GM19043 (cell line): ENCODE results near the gene CFAP61.
A peak's percentile ranks its signal among the peaks of the same experiment; 100 is the strongest.
"Not testable (repeated sequence)": the region's sequence is repeated elsewhere in the genome, so short reads cannot be mapped to it uniquely, and the experiment has no call there.

Experiments
- ATAC-seq: cut with Tn5 transposase; IDR thresholded peaks from one replicate; pipeline ENCODE4 v1.9.1; 2021; ENCODE audit warnings: low read depth; ENCODE audit not compliant: unreplicated experiment

Gene CFAP61

GRCh38 chr20:20227013-20227571, 174.8 kb downstream of the CFAP61 start:
- no peak for ATAC-seq

- no peak for ATAC-seq
These were observed 176.0 kb downstream of the CFAP61 start for GRCh38 chr20:20228351-20228750.

DNA sequence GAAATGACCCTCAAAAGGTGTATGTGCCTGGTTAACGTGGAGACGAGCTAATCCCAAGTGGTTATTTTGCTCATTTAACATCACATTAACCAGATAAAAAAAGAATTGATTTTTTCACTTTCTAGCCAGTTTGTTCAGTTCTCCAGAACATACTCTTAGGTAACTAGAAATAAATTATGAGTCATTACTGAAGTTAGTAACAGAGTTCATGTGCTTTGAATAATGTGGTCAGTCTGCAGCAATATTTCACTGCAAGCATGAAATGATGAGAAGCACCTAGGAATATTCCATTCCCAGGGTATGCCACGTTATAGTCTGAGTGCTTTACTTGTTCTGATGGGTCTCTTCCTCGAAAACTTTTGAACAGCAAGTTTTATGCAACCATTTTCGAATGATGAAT, 177.3 kb downstream of the CFAP61 start:
- ATAC-seq = no peak

- no peak for ATAC-seq
These were observed 178.4 kb downstream of the CFAP61 start for GRCh38 chr20:20230741-20231140.

DNA sequence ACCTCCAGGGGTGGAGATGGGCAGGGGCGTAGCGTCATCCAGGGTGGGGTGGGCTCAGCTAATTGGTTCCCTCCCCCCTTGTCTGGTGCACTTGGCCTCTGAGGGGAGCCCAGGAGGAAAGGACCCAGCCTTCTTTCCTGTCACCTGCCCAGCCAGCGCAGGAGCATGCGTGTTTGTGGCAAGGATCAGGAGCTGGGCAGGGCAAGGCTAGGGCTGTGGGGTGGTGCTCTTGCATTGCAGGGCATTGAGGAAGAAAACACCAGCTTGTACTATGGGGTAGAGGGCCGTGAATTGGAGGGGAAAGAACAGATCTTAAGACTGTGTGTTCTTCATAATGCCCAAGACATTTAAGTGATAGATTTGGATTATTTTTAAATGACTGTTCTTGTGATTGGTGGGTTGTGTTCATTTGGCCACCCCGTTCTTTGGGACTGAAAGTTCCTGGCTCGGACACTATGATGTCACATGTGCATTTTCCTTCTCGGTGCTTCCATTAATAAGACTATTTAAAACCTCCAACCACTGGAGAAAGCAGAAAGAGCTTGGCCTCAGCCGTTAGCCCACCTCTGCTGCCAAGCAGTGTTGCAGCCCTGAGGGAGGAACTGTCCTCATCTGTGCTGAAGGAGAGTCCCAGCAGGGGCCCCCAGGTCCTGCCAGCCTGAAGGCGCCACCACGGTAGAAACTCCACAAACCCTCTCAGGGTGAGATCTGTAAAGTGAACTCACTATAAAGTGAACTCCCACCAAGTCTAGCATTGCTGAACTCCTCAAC, 179.4 kb downstream of the CFAP61 start:
- ATAC-seq = no peak

DNA sequence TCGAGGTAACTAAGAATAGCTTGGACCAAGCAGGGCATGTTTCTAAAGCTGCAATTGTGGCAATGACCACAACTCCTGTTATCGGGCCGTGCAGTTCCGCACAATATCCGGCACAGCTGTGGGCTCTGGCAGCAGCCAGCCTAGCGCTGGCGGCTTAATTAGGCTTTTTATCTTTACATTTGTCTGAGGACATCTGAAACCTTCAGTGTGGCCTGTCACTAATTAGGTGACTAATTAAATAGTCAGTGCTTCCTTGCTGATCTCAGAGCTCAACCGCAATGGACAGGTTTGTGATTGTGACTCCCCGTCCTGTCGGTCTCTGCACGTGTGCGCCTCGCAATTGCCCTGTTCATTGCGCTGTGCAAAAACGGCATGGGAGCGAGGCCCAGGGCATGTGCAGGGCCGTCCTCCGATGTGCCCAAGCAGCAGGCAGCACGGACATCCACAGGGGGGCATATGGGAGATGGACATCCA, 180.7 kb downstream of the CFAP61 start:
- ATAC-seq = peak; percentile 54

DNA sequence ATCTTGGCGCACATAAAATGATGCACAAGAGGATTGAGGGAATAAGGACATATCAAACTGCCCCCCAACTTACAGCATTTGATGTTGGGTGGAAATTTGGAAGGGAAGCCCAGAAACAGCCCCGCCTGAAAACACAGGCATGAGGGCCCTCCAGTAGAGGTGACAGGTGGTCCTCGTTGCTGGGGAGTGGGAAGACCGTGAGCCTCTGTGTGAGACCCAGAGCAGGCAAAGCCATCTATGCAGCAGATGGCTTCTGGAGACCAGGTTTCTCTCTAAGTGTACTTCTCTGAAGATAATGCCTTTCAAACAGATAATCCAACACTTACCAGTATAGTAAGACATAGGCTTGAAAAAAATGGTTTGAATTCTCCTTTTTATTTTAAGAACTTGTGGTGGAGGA, 183.3 kb downstream of the CFAP61 start:
- ATAC-seq = no peak

GRCh38 chr20:20237093-20237959, 185.0 kb downstream of the CFAP61 start:
- ATAC-seq = no peak

- no peak for ATAC-seq
These were observed 189.6 kb downstream of the CFAP61 start for GRCh38 chr20:20241976-20242375.

DNA sequence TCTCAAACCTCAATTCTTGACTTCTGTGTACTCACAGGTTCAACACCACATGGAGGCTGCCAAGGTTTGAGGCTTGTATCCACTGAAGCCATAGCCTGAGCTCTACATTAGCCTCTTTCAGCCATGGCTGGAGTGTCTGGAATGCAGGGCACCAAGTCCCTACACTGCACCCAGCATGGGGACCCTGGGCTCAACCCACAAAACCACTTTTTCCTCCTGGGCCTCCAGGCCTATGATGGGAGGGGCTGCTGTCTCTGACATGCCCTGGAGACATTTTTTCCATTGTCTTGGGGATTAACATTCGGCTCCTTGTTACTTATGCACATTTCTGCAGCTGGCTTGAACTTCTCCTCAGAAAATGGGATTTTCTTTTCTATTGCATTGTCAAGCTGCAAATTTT, 192.1 kb downstream of the CFAP61 start:
- ATAC-seq = not testable (repeated sequence)

DNA sequence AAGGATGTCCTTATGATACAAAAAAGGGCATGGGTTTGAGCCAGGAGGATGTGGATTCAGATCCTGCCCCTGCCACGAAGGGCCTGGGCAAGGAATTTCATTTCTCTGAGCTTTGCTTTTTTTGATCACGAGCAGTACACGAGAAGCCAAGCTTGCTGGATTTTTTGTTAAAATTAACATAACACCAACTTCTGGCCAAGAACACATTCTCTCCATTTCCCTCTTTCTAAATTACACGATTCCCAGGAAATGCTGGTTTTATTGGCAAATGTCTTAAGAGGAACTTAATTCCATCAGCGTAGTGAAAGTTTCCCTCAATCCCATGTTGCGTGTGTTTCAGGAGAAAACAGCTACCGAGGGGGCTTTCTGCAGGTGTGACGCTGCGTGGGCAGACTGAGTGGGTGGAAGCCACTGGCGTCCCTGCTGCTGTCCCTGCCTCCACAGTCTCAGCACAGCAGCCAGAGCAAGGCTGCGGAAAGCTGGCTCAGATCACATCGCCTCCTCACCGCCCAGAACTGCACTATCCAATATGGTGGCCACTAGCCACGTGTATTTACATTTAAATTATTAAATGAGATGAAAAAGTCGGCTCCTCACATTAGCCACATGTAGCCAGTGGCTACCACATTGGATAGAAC, 194.8 kb downstream of the CFAP61 start:
- ATAC-seq = no peak

DNA sequence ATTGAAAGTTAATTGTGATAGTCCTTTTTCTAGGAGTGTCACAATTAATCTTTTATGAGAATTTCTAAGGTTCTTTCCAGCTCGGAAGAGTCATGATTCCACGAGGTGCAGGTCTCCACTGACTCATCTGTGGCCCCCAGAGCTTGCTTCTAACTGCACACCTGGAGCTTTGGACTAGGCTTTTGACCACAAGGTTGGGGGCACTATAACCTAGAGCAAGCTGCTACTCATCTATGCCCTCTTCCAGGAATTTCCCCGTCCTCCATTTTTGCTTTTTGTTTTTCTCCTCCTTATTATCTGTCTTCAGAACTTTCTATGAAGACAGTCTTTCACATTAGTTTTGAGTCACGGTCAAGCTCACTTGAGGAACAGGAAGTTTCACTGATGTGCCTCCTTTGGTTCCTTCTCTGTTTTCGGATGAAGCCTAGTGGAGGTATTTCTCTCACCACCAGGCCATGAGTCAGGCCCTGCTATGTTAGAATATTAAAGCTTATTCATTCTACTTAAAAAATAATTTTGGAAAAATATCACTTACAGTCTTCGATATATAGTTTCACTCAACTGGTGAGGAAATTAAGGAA, 196.4 kb downstream of the CFAP61 start:
- no peak for ATAC-seq

- no peak for ATAC-seq
These were observed 199.0 kb downstream of the CFAP61 start for GRCh38 chr20:20251317-20251716.

DNA sequence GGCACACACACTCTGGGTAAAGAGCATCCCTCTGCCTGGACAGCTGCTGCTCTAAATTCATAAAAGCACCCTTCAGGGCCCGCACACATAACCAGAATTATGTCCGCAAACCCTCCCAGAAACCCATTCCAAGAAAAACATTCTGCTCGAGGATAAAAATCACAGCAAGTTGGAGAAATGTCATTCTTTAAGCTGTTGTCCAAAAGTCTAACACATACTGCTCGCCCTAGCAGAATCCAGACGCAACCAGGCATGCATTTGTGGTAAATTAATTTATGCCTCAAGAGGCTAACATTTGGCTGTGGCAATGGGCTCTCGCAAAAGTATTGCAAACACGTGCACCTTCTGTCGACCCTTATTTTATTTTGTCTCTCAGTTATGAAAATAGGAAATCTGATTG, 199.5 kb downstream of the CFAP61 start:
- ATAC-seq = no peak

DNA sequence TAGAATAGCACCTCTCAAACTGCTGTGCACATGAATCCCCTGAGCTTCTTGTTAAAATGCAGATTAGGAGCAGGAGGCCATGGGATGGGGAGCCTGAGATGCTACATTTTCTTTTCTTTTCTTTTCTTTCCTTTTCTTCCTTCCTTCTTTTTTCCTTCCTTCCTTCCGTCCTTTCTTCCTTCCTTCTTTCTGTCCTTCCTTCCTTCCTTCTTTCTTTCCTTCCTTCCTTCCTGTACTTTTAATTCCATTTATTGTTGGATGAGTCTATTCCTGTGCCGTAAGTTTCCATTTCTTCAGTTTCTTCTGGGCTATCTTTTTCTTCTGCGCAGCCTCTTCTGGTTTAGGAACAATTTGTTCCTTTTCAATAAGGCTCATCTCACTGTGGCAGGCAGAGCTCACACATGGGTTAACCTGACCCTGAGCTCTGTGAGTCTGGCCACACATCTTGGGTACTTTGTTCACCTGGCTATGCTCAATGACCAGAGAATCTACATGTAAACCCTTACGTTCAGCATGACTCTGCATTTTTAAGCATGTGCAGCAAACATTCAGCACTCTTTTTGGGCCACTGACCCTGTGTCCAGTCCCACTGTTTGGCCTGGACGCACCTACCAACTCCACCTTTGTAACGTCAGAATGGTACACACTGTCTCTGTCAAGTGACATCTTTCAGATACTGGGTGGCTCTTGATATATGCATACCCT, 200.9 kb downstream of the CFAP61 start:
- ATAC-seq = no peak

- ATAC-seq = no peak
These were observed 201.5 kb downstream of the CFAP61 start for GRCh38 chr20:20253744-20254330.

DNA sequence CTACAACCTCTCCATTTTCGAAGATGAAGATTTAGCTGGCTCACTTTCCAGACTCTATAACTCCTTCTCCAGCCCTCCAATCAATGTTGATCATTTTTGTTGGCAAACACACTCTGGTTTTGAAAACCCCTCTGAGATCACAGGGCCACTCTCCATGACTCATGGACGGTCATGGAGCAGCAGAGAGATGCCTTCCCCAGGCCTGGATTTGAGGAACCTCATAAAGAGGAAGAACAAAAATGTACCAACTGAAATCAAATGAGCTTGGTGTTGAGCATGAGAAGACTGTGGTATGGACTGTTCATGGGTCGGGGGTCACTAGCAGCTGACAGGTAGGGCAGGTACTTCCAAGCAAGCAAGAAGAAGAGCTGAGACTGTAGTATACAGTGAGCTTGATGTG, 202.8 kb downstream of the CFAP61 start:
- ATAC-seq = no peak

DNA sequence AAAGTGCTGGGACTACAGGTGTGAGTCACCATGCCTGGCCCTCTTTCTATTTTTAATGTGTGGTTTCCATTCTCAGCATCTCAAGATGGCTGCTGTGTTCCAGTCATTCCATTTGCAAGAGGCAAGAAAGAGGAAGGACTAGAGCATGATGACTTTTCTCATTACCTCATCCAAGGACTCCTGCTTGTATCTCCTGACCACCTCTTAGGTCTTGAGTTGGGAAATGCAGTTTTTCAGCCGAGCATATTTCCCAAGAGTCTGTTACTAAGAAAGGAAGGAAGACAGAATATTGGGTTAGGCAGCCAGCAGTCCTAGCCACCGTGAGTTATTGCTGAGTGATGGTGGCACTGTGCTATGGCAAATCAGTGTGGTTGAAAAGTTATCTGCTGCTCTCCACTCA, 207.2 kb downstream of the CFAP61 start:
- no peak for ATAC-seq

DNA sequence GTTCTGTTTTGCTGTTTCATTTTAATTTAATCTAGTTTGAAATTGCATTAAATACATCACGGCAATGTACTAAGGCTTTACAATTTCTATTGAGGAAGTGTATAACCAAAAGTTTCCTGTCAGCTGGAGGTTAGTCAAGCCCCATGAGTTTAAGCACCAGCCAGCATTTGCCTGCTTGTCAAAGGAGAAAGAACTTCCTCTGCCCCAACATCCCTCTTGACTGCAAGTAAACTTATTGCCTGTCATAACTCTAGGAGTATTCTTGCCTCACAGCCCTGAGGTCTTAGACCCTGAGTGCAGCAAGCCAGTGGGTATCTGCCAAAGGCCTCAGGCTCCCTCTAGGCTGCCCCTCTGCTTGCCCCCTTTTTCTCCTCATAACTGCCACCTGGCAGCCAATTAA, 208.8 kb downstream of the CFAP61 start:
- no peak for ATAC-seq

- ATAC-seq = no peak
These were observed 212.9 kb downstream of the CFAP61 start for GRCh38 chr20:20265210-20265609.
